DMS 273 (cell line): Measurements from ENCODE around the gene SSU72.
A peak's percentile ranks its signal among the peaks of the same experiment; 100 is the strongest.

Experiments
- DNase-seq: peaks from one replicate; lab custom pipeline; 2025; ENCODE audit not compliant: unreplicated experiment; lab: John Stamatoyannopoulos, UW

Gene SSU72

DNA sequence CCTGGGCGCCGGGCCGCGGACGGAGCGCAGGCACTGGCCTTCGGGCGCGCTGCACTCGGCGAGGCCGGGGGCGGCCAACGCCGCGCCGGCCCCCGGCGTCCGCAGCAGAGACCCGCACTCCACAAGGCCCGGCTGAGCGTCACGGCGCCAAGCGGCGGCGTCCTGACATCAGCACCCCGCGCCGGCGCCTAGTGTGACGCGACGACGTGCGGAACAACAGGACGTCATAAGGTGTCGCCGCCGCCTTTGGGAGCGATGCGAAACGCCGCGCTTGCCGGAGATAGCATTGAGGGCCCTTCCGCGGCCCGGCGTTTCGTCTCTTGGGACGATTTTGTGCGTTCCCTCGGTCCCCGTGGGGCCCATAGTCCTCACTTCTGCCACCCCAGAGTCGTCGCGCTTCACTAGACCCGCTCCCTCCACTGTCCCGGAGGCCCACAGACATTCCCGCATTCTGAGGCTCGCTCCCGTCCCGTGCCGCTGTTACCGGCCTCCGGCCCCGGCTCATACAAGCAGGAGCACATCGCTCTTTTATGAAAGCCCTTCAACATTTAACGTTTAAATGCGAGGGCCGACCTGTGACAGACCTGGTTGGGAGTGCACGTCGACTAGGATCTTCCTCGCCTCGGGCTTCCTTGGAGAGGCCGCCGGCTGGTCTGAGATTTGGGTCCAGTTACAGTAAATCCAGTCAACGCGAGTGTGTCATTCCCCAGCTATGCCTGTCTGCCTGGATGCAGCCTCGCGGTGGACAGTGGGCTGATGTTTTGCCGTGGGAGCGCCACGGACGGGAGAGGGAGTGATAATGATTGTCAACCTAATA is at the start of gene SSU72:
Gene SSU72, minus strand, starts transcription at position 143 of the 817 bp plus-strand sequence. CDS start 306 bp downstream, outside the sequence.
- DNase-seq, result peak; percentile 96

DNA sequence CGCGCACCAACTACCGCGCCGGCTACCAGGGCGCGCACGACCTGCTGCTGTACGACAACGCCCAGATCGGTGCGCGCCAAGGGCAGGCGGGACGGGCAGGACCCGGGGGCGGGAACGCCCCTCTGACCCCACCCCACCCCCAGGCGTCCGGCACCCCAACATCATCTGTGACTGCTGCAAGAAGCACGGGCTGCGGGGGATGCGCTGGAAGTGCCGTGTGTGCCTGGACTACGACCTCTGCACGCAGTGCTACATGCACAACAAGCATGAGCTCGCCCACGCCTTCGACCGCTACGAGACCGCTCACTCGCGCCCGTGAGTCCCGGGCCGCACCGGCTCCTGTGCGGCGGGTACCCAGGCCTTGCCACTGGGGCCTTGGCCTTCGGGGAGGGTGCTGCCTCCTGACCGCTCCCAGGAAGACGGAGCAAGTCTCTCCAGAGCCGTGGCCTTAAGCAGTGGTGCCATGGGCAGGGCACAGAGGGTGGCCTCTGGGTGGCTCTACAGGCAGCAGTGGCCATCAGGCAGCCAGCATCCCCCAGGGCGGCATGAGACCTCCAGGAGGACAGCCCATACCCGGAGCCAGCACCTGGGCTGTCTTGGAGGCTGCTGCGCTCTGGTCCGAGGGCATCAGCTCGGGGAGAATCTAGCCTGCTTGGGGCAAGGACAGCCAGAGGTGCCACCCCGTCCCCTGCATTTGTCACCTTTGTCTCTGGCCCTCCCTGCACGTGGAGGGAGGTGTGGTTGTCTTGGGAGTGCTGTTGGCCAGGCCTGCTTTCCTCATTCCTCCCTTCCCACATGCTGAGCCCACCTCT is 49.2 kb upstream of the SSU72 start:
- no peak for DNase-seq

DNA sequence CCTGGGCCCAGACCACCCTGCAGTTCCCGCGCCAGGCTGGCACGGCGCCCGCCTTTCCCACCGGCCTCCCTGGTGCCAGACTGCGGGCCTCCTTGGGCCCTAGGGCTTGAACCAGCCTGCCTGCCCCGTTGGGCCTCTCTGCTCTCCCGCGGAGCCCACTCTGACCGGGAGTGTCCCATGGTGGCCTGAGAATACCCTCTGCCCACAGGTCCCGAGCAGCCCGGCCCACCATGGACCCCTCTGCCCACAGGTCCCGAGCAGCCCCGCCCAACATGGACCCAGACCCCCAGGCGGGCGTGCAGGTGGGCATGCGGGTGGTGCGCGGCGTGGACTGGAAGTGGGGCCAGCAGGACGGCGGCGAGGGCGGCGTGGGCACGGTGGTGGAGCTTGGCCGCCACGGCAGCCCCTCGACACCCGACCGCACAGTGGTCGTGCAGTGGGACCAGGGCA is 48.5 kb upstream of the SSU72 start:
- no peak for DNase-seq

DNA sequence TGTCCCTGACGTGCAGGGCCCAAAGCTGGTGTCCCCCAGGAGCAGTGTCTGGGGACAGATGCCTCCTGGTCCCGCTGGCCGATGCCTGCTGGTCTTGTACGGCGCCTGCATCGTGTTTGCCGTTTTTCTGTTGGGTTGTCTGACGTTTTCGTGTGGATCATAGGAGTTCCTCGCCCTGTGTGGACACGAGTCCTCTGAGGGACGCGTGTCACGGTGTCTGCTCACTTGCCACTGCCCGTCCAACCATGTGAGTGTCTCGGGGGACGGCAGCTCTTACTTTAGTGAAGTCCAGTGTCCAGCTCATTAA is 48.1 kb upstream of the SSU72 start:
- DNase-seq, result no peak

GRCh38 chr1:1622010-1622787 is 47.5 kb upstream of the SSU72 start:
- DNase-seq, result no peak

GRCh38 chr1:1621173-1622009 is 46.7 kb upstream of the SSU72 start:
- DNase-seq, result no peak

DNA sequence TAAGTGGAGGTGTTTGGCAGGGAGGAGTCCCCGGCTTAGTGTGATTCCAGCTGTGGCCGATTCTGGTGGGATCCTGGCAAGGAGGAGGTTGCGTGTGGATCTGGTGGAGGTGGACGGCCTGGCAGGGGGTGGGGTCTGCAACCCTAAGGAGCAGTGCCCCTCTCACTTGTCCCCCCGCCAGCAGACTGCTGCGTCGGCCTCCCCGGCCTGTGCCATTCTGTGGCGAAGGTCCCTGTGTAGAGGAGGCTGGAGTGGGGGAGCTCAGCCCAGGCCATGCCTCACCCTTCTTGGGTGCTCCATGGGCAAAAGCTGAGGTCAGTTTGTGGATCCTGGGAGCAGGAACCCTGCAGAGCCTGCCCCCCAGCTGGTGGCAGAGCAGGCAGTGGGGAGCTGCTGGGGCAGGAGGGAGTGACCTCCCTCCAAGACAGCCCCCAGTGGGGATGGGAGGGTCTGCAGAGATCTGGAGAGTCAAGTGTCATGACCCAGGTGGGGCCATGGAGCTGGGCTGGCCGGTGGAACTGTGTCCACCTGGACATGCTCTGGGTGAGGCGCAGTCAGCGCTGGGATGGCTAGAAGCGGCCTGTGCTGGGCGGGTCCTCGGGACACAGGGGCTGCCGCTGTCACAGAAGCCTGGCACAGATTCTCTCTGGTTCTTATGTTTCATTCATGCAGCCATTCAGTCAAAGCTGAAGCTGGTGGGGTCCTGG is 45.9 kb upstream of the SSU72 start:
- no peak for DNase-seq

DNA sequence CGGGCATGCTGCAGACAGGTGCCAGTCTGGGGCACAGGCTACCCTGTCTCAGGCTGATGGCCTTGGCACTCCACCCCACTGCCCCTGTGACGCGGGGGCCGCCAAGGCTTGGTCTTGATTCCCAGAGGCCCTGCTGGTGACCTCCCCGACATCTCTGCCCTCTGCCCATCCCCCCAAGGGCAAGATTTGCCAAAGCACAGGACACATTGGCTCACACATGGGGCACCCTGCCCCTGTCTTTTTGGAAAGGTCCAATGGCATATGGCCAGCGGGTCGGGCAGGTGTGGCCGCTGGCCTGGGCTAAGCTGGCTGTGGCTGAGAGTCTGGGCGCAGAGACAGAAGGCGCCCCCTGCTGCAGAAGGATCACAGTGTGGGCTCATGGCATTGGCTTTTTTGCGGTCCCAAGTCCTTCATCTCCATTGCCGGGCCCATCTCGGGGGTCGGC is 45.3 kb upstream of the SSU72 start:
- peak; percentile 51 for DNase-seq

DNA sequence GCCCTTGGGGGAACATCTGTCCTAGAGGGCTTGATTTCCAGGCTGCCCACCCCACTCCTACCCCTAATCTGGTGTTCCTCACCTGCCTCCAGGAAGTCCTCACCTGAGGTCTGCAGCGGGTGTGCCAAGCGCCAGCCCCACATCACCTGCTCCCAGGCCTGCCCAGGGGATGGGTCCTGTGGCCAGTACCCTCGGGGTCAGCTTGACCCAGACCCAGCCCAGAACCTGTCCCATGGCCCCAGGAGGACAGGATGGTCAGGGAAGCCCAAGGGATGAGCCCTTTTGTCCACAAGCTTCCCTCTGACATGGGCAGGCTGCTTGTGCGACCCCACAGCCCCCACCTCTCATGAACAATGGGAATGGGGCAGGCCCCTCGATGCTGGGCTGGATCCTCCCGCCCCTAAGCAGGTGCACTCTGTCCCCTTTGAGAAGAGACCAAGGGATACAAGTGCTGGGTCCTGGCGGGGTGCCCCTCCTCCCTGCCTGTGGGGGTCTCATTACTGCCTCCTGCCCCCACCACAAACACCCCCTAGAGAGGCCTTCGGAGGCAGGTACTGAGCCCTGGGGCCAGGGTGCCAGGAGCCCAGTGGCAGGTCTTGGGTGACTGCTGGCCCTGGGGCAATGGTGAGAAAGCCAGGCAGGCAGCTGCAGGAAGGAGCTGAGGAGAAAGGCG is 43.9 kb upstream of the SSU72 start:
- DNase-seq, result no peak

- no peak for DNase-seq
Measured at GRCh38 chr1:1617925-1618324, 43.3 kb upstream of the SSU72 start.

GRCh38 chr1:1617516-1617915 is 42.9 kb upstream of the SSU72 start:
- no peak for DNase-seq

DNA sequence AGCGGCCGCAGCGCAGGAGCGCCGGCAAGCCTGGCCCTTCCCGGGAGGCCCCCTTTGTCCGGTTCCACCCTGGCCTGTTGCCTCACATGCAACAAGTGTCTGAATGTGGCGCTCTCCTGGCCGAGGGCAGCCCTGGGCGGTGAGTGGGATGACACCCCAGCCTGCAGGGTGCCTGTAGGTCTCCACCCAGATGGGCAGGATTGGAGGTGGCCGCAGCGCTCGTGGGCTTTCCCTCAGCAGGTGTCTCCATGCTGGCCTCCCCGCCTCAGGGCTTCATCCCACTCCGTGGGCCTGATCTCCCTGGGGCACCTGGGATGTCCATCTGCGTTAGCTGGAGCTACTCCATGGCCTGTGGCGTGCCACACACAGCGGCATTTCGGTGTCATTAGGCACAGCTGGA is 42.2 kb upstream of the SSU72 start:
- no peak for DNase-seq

GRCh38 chr1:1616045-1616790 is 41.6 kb upstream of the SSU72 start:
- peak; percentile 69 for DNase-seq

- DNase-seq, result peak; percentile 99
Measured at GRCh38 chr1:1615256-1616044, 40.8 kb upstream of the SSU72 start, which contains the start of gene MIB2. Gene MIB2 (plus strand): TSS chr1:1615500. CDS start chr1:1623453, 7,953 bp downstream.

GRCh38 chr1:1614954-1615255 is 40.2 kb upstream of the SSU72 start:
- DNase-seq, result no peak

- DNase-seq, result peak; percentile 63
Measured at GRCh38 chr1:1614204-1614953, 39.7 kb upstream of the SSU72 start.

GRCh38 chr1:1613509-1614082 is 38.9 kb upstream of the SSU72 start:
- DNase-seq, result no peak
